ENCODE measurements around the gene DBH.

The DBH gene

DNA sequence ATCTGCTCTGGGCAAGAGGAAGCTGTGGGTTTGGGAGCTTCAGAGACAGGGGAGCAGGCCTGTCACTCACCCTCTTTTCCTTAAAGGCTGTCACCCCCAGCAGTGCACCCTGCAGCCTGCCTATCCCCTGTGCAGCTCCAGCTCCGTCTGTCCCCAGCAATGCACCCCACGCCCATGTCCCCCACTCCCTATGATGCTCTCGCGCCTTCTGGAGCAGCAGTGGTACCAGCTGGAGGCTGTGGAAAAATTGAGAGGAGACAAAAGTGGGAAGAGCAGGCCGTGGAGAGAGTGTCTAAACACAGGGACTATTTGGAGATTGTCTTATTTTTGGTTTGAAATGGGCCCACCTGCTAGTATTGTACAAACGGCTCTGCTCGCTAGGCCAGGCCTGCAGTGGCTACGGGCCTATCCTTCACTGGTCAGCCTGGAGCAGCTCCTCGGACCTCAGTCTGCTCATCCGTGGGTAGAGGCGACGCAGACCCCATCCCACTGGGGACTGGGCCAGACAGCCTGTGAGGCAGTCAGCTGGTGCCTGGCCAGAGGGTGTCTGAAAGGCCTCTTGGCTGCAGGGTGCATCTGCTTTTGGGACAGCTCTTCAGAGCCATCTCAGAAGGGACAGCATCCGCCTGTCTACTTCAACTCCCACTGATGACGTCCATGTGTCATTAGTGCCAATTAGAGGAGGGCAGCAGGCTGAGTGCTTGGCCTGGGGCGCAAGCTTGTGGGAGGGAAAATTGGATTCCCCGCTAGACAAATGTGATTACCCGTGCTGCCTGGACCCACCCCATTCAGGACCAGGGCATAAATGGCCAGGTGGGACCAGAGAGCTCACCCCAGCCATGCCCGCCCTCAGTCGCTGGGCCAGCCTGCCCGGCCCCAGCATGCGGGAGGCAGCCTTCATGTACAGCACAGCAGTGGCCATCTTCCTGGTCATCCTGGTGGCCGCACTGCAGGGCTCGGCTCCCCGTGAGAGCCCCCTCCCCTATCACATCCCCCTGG, at the start of gene DBH:
Gene DBH, plus strand, starts transcription at position 831 of the 999 bp plus-strand sequence. Its CDS starts 9 bp downstream, at position 840.
- no peak for FAIRE-seq
- DNase-seq (ENCODE audit: insufficient read length, low spot score): no peak

DNA sequence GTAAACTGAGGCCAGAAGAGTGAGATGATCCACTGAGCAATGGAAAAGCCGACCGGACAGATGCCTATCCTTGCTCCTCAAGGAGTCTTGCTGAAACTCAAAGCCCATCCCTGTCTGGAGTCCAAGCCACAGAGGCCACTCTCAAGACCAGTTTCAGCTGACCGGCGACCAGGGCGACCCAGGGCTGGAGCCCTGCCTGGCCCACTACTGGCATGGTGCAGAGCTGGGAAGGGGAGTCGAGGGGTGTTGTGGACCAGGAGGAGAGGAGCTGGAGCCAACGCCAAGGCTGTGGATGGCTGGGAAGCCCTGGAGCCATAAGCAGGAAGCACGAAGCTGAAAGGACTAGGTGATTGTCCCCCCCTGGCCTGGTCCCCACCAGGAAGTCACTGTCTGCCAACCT, 49.1 kb upstream of the DBH start:
- FAIRE-seq: no peak
- DNase-seq (ENCODE audit: insufficient read length, low spot score): no peak

GRCh38 chr9:133587466-133587865, 48.7 kb upstream of the DBH start:
- FAIRE-seq (no peak), DNase-seq (ENCODE audit: insufficient read length, low spot score) (no peak)

DNA sequence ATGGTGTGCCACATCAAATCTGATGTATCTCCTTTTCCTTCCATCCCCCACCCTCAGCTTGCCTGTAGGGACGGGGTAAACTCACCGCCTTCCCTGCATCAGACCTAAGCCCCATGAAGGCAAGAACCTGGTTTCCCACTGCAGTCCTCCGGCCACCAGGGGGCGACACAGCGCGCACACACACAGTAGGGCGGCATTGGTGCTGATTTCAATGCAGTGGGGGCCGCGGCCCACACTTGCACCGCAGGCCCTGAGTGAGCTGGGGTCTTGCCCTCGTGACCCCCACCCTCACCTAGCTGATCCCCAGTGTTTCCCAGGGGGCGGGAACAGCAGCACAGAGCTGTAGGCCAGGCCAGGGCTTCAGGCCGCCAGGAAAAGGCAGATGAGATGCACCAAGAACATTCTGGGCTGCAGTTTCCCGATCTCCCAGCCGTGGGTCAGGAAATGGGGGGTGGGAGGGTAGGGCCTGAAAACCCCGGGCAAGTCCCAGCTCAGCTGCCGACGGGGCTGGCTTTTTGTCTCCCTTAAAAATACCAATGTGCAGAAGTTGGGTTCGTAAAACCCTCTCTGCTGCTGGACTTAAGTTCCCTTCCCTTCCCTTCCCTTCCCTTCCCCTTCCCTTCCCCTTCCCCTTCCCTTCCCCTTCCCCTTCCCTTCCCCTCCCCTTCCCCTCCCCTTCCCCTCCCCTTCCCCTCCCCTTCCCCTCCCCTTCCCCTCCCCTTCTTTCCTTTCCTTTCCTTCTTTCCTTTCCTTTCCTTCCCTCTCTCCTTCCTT, 46.5 kb upstream of the DBH start:
- no peak for FAIRE-seq

DNA sequence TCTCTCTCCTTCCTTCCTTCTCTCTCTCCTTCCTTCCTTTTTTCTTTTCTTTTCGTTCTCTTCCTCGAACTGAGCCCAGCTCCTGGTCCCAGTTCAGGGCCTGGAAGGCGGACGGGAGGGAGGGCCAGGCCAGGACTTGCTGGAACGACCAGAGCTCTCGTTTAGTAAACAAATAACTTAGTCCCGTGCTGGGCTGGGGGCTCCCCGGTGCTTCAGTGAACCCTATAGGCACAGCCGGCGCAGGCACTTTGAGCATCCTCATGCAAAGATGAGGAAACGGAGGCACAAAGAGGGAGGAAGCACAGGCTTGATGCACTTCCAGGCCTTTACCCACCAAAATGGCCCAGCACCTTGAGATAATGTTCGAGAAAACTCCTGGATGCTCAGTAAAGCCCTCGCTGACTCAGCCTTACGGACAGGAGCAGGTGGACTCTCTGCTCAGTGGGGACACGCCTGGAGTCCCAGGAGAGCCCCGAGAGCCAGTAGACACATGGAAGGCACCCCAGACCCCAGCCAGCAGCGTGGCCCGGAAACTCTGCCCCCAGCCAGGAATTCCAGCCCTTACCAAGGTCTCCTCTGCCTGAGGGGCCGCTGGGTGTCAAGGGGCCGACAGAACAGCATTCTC, 45.8 kb upstream of the DBH start:
- FAIRE-seq (no peak), DNase-seq (ENCODE audit: insufficient read length, low spot score) (no peak)

More for the DNA sequence above, 46.5 kb upstream of the DBH start:
- no peak for DNase-seq (ENCODE audit: insufficient read length, low spot score)

DNA sequence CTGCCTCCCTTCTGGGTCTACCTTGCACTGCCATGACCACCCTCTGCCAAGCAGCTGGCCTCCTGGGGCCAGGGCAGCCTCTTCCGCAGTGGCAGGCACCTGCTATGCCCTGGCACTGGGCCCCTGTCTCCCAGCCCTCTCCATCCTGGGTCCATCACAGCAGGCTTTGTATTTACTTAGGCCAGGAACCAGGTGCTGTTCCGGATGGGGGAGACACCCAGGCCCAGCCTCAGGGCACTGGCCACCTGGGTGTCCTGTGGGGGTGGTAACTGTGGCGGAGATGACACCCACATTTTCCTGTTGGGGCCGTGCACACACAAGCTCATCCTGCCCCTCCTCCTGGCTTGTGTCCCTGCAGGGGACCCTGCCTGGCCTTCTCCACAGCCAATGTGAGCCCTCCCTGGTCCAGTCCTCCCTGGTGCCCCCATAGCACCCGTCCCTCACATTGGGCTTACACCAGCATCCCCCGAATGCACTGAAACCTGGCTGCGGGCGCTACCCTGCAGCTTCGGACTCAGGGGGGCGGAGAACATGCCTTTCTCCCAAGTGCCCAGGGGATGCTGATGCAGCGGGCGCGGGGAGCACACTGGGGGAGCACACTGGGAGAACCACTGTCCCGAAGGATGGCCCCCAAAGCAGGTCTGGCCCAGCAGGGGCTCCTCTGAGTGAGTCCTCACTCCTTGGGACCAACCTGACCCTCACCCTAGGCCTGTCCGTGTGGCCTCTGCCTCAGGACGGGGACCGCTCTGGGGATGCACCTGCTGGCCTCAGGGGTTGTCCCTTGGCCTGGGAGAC, 44.9 kb upstream of the DBH start:
- no peak for DNase-seq (ENCODE audit: insufficient read length, low spot score)
- FAIRE-seq: no peak

DNA sequence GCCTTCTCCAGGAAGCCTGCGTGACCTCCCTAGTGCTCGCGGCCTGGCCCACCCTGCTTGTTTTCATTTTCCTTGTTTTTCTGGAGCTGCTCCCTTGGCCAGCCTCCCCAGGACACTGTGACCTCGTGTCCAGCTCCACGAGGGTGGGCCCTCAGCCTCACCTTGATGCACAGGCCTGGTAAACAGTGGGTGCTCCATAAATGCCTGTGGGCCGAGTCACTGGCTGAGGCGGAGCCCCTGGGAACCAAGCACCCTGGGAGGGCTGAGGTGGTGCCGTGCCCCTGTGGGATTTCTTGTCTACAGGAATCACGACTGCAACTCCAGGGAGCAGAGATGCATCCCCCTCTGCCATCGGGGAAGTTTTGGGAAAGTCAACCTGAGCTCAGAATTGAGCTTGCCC, 44.2 kb upstream of the DBH start:
- FAIRE-seq (no peak), DNase-seq (ENCODE audit: insufficient read length, low spot score) (no peak)

DNA sequence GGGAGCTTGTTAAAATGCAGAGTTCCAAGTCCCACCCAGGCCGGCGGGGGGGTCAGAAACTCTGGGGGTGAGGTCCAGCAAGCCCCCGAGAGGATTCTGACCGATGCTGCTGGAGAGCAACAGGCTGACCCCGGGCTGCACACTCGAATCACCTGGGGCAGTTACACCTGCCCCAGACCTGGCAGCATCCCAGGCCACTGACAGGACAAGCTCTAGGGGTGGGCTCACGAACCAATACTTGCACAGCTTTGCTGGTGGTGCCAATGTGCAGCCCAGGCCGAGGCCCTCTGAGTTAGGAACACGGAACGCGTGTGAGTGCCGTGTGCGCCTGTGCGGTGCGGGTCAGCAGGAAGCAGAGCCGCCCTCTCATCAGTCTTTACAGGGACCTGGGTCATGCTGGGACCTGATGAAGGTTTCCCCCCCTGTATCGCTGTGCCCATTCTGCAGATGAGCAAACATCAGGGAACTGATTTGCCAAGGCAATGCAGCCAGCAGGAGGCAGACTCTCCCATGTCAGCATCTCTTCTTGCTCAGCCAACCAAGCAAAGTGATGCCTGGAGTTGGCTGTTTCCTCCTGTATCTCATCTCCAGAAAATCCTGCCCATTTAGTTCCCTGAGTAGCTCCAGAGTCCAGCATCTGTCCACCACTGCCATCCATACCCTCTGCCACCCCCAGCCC, 43.3 kb upstream of the DBH start:
- DNase-seq (ENCODE audit: insufficient read length, low spot score) (no peak), FAIRE-seq (no peak)

DNA sequence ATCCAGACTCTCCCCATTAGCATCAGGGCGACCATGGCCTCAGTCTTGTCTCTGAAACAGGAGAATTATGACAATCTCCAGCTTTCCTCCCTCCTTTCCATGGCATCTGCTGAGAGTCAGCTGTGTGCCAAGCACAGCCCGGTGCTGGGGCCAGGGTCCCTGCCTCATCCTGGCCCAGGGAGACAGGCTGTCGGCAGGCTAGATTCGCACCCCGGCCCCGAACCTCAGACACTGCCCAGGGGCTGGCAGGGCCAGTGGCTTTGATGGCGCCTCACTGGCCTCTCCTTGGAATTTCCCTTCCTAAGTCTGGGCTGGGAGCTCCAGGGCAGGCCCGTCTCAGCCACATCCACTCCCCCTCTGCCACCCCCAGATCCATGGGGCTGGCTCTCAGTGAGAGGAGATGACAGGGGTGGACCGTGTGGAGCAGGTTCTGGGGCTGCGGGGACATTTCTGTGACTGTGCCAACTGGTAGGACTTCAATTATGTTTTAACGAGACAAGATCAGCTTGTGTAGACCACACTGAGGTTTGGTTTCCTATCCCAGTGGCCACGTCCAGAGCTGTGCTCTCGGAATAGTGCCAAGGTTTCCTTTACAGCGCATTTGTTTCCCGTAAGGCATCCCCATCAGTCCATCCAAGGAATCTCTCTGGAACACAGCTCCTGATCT, 42.4 kb upstream of the DBH start:
- DNase-seq (ENCODE audit: insufficient read length, low spot score): no peak
- no peak for FAIRE-seq

DNA sequence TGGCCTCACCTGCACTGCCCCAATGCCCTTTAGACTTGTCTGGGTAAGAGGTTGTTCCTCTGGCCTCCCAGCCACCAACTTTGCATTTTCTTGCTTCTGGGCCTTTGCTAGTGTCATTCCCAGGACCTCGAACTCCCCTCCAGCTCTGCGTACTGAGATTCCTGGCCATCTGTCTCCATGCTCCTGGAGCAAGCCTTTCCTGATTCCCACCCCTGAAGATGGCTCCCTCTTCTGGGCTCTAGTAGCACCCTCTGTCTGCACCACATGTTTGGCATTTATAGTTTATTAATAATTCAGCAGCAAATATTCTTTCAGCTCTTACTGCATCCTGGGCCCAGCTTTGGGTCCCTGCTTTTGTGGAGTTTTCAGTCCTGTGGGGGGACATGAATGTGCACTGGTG, 41.9 kb upstream of the DBH start:
- no peak for DNase-seq (ENCODE audit: insufficient read length, low spot score)
- no peak for FAIRE-seq

- DNase-seq (ENCODE audit: insufficient read length, low spot score) (no peak), FAIRE-seq (no peak)
Measured at GRCh38 chr9:133595910-133596309, 40.3 kb upstream of the DBH start.

GRCh38 chr9:133597316-133597957, 38.7 kb upstream of the DBH start:
- FAIRE-seq (no peak), DNase-seq (ENCODE audit: insufficient read length, low spot score) (no peak)

GRCh38 chr9:133598978-133599377, 37.2 kb upstream of the DBH start:
- FAIRE-seq (no peak), DNase-seq (ENCODE audit: insufficient read length, low spot score) (no peak)

DNA sequence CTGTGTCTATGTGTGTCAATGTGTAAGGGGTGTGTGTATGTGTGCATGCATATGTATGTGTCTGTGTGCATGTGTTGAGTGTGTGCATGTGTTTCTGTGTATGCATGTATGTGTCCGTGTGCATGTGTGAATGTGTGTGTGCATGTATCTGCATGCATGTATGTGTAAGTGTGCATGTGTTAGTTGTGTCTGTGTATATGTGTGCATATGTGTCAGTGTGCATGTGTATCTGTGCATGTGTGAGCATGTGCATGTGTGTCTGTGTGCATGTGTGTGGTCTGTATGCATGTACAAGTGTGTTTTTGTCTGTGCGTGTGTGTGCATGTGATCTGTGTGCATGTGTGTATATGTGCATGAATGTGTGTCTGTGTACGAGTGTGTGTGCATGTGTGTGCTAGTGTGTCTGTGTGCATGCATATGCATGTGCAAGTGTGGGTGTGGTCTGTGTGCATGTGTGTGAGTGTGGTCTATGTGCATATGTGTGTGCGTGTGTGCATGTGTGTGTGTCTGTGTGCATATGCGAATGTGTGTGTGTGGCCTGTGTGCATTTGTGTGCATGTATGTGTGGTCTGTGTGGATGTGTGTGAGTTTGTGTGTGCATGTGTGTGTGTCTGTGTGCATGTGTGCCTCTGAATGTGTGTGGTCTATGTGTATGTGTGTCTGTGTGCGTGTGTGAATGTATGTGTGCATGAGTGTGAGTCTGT, 36.5 kb upstream of the DBH start:
- DNase-seq (ENCODE audit: insufficient read length, low spot score) (no peak), FAIRE-seq (no peak)

- no peak for DNase-seq (ENCODE audit: insufficient read length, low spot score)
Measured at GRCh38 chr9:133600739-133601138, 35.4 kb upstream of the DBH start.

DNA sequence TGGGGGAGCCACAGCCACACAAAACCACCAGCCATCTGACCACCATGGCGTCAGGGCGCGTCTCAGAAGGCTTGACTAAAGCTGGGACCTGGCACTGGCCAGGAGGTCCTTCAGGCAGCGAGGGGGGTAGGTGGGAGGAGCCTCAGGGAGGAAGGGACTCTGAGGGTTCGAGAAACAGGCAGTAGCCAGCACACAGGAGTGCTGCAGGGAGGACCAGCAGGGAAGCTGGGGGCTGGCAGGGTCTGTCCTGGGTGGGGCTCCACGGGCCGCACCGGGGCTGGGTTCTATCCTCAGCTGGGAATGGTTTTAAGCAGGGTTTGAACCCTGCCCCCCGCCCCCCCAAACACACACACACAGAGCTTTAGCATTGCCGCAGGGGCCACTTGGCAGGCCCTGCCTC, 34.4 kb upstream of the DBH start:
- FAIRE-seq: no peak
- DNase-seq (ENCODE audit: insufficient read length, low spot score): no peak

More at GRCh38 chr9:133600739-133601138, 35.4 kb upstream of the DBH start:
- FAIRE-seq: no peak

- FAIRE-seq (no peak), DNase-seq (ENCODE audit: insufficient read length, low spot score) (no peak)
Measured at GRCh38 chr9:133602277-133602676, 33.9 kb upstream of the DBH start.
